ENCODE measurements around the gene PRKCQ.

DNA sequence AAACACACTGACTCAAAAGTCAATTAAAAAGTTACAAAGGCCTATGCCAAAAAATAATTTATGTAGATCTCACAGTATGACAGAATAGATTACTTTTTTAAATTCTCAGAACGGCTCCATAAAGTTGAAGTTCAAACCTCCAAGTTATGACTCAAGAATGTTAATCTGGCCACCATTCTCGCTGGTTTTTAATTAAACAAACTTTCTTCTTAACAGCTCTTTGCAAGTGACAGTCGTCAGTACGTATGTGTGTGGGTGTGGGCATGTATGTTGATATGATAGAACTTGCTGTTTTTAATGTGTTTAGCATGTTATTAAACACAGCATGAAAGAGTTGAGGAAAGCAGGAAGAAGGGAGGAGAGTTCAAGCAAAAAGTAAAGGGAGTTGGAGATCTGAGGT lies 18.5 kb downstream of the PRKCQ start:
- TF ChIP-seq, protein P1, sequence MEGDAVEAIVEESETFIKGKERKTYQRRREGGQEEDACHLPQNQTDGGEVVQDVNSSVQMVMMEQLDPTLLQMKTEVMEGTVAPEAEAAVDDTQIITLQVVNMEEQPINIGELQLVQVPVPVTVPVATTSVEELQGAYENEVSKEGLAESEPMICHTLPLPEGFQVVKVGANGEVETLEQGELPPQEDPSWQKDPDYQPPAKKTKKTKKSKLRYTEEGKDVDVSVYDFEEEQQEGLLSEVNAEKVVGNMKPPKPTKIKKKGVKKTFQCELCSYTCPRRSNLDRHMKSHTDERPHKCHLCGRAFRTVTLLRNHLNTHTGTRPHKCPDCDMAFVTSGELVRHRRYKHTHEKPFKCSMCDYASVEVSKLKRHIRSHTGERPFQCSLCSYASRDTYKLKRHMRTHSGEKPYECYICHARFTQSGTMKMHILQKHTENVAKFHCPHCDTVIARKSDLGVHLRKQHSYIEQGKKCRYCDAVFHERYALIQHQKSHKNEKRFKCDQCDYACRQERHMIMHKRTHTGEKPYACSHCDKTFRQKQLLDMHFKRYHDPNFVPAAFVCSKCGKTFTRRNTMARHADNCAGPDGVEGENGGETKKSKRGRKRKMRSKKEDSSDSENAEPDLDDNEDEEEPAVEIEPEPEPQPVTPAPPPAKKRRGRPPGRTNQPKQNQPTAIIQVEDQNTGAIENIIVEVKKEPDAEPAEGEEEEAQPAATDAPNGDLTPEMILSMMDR (IDR thresholded peaks at IDR 0.05; ENCODE audit: poor library complexity): no peak
- no peak for TF ChIP-seq EZH2phosphoT487 (IDR thresholded peaks at IDR 0.05; ENCODE audit: low read depth, severe bottlenecking, unreplicated experiment)
- TF ChIP-seq EZH2 (IDR thresholded peaks at IDR 0.05; ENCODE audit: borderline replicate concordance): no peak

All from hepatocyte (in vitro differentiated cells).